Activated naive CD4-positive, alpha-beta T cell treated with anti-CD3 and anti-CD28 coated beads, Interleukin-2, amount 50 U/mL, for 72 hours (primary cell): Measurements from ENCODE around the gene AGPS. TPM values are rescaled to one million over a fixed set of nuclear protein-coding genes. Genes with fewer than 3 reads are reported as not detected.
A peak's percentile ranks its signal among the peaks of the same experiment; 100 is the strongest.
"Not testable (repeated sequence)": the region's sequence is repeated elsewhere in the genome, so short reads cannot be mapped to it uniquely, and the experiment has no call there.

ENCODE experiments used
- ATAC-seq, 2 donors: fragments of 150-1000 bp; cut with Tn5 transposase; 2 replicates each; pipeline ENCODE4 v1.10.0; 2021; ENCODE audit warnings: mild to moderate bottlenecking in 2 of 2, moderate library complexity in 2 of 2
- DNase-seq, 2 donors: peaks; one replicate each; pipeline ENCODE4 v3.0.0; 2021 to 2022; ENCODE audit warnings: low spot score in 2 of 2
- H3K27ac Mint-ChIP-seq, 2 donors: one replicate each; pipeline ENCODE4 v1.8.0; 2022; ENCODE audit warnings: mild to moderate bottlenecking in 2 of 2, mixed read lengths in 2 of 2
- H3K36me3 Mint-ChIP-seq, 2 donors: one replicate each; pipeline ENCODE4 v1.8.0; 2022; ENCODE audit warnings: mixed read lengths in 2 of 2
- H3K9me3 Mint-ChIP-seq, 2 donors: one replicate each; pipeline ENCODE4 v1.8.0; 2022; ENCODE audit warnings: mixed read lengths in 2 of 2
- total RNA-seq, 2 donors: library from RNA; stranded (reverse); gene quantifications; one replicate each; pipeline ENCODE4 v1.2.3, GENCODE V29; 2022

AGPS gene
- 10 to 100 TPM; 46.5 to 53.2 TPM for total RNA-seq

- peak within 1 kb of the TSS; percentile 91 to 98 for H3K27ac Mint-ChIP-seq
- DNase-seq (peak; percentile 80 to 88), ATAC-seq (peak; percentile 95)
- H3K36me3 Mint-ChIP-seq: peaks cover 19 to 28% of the 10 kb centered on the region in 2 donors
- no peaks in the 10 kb centered on the region for H3K9me3 Mint-ChIP-seq
Observed at GRCh38 chr2:177392373-177393202, at the start of gene AGPS. Gene AGPS (plus strand): TSS chr2:177392773. CDS start chr2:177392790, 17 bp downstream.

DNA sequence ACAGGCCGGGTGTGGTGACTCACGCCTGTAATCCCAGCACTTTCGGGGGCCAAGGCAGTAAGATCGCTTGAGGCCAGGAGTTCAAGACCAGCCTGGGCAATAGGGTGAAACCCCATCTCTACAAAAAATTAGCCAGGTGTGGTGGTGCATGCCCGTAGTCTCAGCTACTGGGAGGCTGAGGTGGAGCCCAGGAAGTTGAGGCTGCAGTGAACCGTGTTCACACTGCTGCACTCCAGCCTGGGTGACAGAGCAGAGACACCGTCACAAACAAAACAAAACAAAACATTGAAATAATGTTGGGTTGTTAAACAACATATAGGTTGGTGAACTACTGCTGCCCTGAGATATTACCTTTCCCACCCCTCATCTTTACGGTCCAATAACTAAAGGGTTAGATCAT is 48.8 kb upstream of the AGPS start:
- DNase-seq (no peak), ATAC-seq (no peak)
- no peak overlapping the region for H3K27ac Mint-ChIP-seq
- H3K9me3 Mint-ChIP-seq: no peaks in the 10 kb centered on the region
- no peaks in the 10 kb centered on the region for H3K36me3 Mint-ChIP-seq

GRCh38 chr2:177344316-177344715 is 48.3 kb upstream of the AGPS start:
- Mint-ChIP-seq H3K9me3 (no peaks in the 10 kb centered on the region), H3K36me3 (no peaks in the 10 kb centered on the region), H3K27ac (no peak overlapping the region)
- DNase-seq (no peak), ATAC-seq (no peak)

DNA sequence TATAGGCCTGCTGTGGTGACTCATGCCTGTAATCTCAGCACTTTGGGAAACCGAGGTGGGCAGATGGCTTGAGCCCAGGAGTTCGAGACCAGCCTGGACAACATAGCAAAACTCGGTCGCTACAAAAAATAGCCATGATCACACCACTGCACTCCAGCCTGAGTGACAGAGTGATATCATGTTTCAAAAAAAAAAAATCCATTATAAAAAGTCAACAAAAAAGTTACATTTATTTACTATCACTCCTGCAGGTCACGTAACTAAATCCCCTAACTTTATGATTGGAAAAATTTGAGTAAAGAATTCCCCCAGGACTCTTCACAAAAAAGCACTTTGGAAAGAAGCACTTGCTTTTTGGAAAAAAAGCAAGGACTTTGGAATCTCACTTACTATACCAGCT is 46.4 kb upstream of the AGPS start:
- DNase-seq (no peak), ATAC-seq (no peak)
- no peak overlapping the region for H3K27ac Mint-ChIP-seq
- no peaks in the 10 kb centered on the region for H3K9me3 Mint-ChIP-seq
- H3K36me3 Mint-ChIP-seq: no peaks in the 10 kb centered on the region

GRCh38 chr2:177347570-177347969 is 45.0 kb upstream of the AGPS start:
- ATAC-seq (no peak), DNase-seq (no peak)
- Mint-ChIP-seq H3K27ac (no peak overlapping the region), H3K36me3 (no peaks in the 10 kb centered on the region), H3K9me3 (no peaks in the 10 kb centered on the region)

GRCh38 chr2:177348118-177348654 is 44.4 kb upstream of the AGPS start:
- no peak for ATAC-seq
- DNase-seq: no peak
- no peaks in the 10 kb centered on the region for H3K9me3 Mint-ChIP-seq
- no peak overlapping the region for H3K27ac Mint-ChIP-seq
- no peaks in the 10 kb centered on the region for H3K36me3 Mint-ChIP-seq

DNA sequence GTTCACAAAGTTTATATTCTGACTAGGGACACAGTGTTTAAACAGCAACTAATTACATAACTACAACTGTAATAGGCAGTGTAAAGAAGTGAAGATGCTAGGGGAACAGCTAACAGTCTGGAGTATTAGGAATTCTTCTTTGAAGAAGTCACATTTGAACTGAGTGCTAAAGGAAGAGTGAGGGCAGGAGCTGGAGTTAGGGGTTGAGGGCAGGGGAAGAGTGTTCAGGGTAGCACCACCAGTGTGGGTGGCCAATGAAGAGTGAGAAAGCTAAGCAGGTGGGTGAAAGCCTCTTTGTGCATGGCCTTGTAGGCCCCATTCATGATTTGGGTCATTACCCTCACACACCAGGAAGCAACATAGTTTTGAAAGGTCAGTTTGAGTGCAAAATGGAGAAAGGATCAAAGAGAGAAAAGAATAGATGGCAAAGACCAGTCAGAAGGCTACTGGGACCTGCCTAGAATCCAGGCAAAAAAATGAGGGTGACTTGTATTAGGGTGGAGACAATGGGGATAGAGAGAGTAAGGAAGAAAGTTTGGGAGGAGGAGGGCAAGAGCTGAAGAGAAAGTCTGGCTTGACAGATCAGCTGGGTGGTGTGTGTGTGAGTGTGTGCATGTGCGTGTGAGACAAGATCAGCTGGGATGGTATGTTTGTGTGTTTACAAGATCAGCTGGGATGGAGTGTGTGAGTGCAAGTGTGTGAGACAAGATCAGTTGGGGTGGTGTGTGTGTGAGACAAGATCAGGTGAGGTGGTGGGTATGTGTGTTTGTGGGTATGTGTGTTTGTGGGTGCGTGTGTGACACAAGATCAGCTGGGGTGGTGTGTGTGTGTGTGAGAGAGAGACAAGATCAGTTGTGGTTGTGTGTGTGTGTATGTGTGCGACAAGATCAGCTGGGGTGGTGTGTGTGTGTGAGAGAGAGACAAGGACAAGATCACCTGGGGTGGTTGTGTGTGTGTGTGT is 43.6 kb upstream of the AGPS start:
- DNase-seq (no peak), ATAC-seq (no peak)
- no peaks in the 10 kb centered on the region for H3K36me3 Mint-ChIP-seq
- no peaks in the 10 kb centered on the region for H3K9me3 Mint-ChIP-seq
- no peak overlapping the region for H3K27ac Mint-ChIP-seq

- H3K27ac Mint-ChIP-seq, ATAC-seq, DNase-seq, H3K9me3 Mint-ChIP-seq, H3K36me3 Mint-ChIP-seq: not testable (repeated sequence)
Observed at GRCh38 chr2:177350624-177351023, 41.9 kb upstream of the AGPS start.

GRCh38 chr2:177351121-177351520 is 41.5 kb upstream of the AGPS start:
- ATAC-seq, H3K9me3 Mint-ChIP-seq, H3K27ac Mint-ChIP-seq, H3K36me3 Mint-ChIP-seq, DNase-seq: not testable (repeated sequence)

DNA sequence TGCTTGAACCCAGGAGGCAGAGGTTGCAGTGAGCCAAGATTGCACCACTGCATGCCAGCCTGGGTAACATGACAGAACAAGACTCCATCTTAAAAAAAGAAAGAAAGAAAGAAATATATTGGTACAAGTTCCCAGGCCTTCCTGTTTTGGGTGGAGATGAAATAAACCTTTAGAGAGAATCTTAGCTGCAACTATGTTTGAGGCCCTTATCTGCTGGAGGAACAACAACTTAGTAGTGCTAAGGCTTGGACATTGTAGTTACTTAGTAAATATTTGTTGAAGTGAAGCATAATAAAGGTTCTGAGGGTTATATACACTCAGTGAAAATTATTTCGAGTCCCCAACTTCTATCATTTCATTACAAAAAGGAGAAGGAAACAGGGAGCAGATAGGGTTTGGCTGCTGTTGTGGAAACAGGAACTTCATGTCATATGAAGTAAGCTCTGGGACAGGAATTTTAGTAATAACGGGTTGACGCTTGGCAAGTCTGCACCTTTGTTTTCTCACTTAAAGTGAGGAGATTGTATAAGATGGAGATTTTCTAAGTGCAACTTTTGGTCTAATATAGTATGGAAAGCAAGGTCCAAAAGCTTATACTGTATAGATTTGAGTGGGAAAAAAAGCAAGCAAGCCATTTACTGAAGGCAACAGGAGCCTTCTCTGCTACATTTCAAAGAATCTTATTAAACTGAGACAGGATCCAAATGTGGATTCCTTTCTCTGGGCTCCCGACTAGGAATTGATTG is 40.0 kb upstream of the AGPS start:
- no peaks in the 10 kb centered on the region for H3K36me3 Mint-ChIP-seq
- no peak overlapping the region for H3K27ac Mint-ChIP-seq
- no peak for ATAC-seq
- no peaks in the 10 kb centered on the region for H3K9me3 Mint-ChIP-seq
- no peak for DNase-seq

- ATAC-seq: no peak
- Mint-ChIP-seq H3K36me3 (no peaks in the 10 kb centered on the region), H3K27ac (no peak overlapping the region), H3K9me3 (no peaks in the 10 kb centered on the region)
- DNase-seq: no peak
Observed at GRCh38 chr2:177353187-177353478, 39.4 kb upstream of the AGPS start.

- DNase-seq: not testable (repeated sequence)
Observed at GRCh38 chr2:177354541-177354940, 38.0 kb upstream of the AGPS start.

GRCh38 chr2:177355874-177356273 is 36.7 kb upstream of the AGPS start:
- no peaks in the 10 kb centered on the region for H3K36me3 Mint-ChIP-seq
- no peak for DNase-seq
- no peaks in the 10 kb centered on the region for H3K9me3 Mint-ChIP-seq
- no peak overlapping the region for H3K27ac Mint-ChIP-seq
- no peak for ATAC-seq

More at GRCh38 chr2:177354541-177354940, 38.0 kb upstream of the AGPS start:
- not testable (repeated sequence) for H3K9me3 Mint-ChIP-seq, H3K36me3 Mint-ChIP-seq, ATAC-seq, H3K27ac Mint-ChIP-seq

- DNase-seq (no peak), ATAC-seq (no peak)
- Mint-ChIP-seq H3K27ac (no peak overlapping the region), H3K36me3 (no peaks in the 10 kb centered on the region), H3K9me3 (no peaks in the 10 kb centered on the region)
Observed at GRCh38 chr2:177359836-177360595, 32.6 kb upstream of the AGPS start.

DNA sequence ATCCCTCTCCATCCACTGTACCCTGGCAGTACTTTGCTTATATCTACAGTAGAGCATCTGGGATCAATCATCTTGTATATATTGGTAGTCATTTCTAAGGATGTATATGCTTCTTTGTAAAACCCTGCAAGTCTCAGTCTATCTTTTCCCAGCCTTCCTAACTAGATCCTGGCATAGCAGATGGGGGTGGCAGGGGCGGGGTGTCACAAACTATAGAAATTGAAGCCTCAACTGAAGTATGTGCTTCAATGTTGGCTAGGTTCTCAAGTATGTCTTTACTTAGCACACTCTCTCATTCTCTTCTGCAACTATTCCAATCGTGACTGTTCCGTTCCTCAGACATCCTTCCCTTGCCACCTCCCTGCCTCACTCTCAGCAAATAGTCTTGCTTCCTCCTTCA is 30.1 kb upstream of the AGPS start:
- no peak overlapping the region for H3K27ac Mint-ChIP-seq
- no peak for ATAC-seq
- H3K36me3 Mint-ChIP-seq: no peaks in the 10 kb centered on the region
- no peak for DNase-seq
- H3K9me3 Mint-ChIP-seq: no peaks in the 10 kb centered on the region

DNA sequence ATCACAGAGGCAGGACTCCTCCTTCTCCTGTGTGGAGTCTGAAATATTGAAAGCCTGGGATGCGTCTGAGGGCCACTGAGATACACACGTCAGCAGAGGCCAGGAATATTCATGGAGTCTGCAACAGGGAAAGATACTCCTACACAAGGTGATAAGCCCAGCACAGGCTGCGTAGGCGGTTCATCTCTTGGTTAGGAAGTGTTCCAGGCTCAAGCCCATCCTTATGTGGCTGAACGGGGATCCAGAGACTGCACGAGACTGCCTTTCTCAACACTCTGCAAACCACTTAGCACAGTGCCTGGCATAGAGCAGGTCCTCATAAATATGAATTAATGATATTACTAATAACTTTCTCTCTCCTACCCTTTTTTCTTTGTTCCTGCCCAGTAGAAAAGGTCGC is 29.2 kb upstream of the AGPS start:
- DNase-seq (no peak), ATAC-seq (no peak)
- peaks cover 0 to 6% of the 10 kb centered on the region in 2 donors for H3K9me3 Mint-ChIP-seq
- no peaks in the 10 kb centered on the region for H3K36me3 Mint-ChIP-seq
- H3K27ac Mint-ChIP-seq: no peak overlapping the region
